ENCODE data around the gene SH3BGRL. TPM values are rescaled to one million over a fixed set of nuclear protein-coding genes. Genes with fewer than 3 reads are reported as not detected.

Gene SH3BGRL
- total and polyA plus RNA-seq, 2 of the 13 experiments (the other 11 are each of a cell fraction or from before 2014, with no cell fraction given): 8.9 to 11.4 TPM

DNA sequence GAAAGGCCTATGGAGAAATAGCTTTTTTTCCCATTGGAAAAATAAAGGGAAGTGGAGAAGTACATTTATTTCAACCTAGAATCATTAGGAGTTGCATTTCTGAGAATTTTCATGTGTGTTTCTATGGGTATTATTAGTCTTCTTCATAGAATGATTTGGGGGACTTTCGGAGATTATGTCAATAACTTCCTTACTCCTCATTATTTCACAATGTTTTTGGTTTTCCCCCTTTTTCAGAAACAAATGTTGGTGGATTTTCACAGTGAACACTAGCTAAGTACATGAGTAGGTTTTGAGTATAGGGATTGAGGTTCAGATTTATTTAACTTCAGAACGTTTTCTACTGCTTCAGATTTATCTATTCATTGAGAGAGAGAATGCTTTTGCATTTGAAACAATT is 54.0 kb downstream of the SH3BGRL start:
- H3K4me3 ChIP-seq (replicated peaks in 1 of 3; ENCODE audit: insufficient read depth in 1 of 3, low read depth in 2 of 3, low read length in 3 of 3): no peak overlapping the region
- H2AFZ ChIP-seq (ENCODE audit: low read length): no peak overlapping the region
- intact Hi-C loops (cut with micrococcal nuclease; ENCODE audit: unreplicated experiment): no loop called here
- H3K79me2 ChIP-seq (ENCODE audit: insufficient read depth, low read length): no peaks in the 10 kb centered on the region
- TF ChIP-seq TOE1 (CRISPR knock-in tag; IDR thresholded peaks at IDR 0.05) (no peak), GLI4 (CRISPR knock-in tag; IDR thresholded peaks at IDR 0.05; ENCODE audit: borderline replicate concordance) (no peak), ZNF646 (CRISPR knock-in tag; IDR thresholded peaks at IDR 0.05) (no peak), ADNP (CRISPR knock-in tag; IDR thresholded peaks at IDR 0.05) (no peak), NFIC (IDR thresholded peaks at IDR 0.05; ENCODE audit: low read length) (no peak), NFE2 (CRISPR knock-in tag; IDR thresholded peaks at IDR 0.05) (no peak), GATAD1 (CRISPR knock-in tag; IDR thresholded peaks at IDR 0.05) (no peak), ZKSCAN5 (CRISPR knock-in tag; IDR thresholded peaks at IDR 0.05) (no peak), SOX6 (IDR thresholded peaks at IDR 0.05) (no peak), SOX6 (CRISPR knock-in tag; IDR thresholded peaks at IDR 0.05) (no peak)
- FAIRE-seq (no peak), DNase-seq (ENCODE audit: low spot score) (no peak), ATAC-seq (no peak)
- CTCF ChIA-PET (ENCODE audit: low intra/inter-chr PET ratio, low total read pairs): no interaction called here
- no peaks in the 10 kb centered on the region for H3K9me3 ChIP-seq (ENCODE audit: low read length)
- BruUV-seq (replicated peaks): no TSS peak
- no peaks in the 10 kb centered on the region for H3K4me1 ChIP-seq (ENCODE audit: insufficient read depth, low read length)
- in situ Hi-C loops (cut with HindIII; ENCODE audit: extremely low pct_ligation_motif_present, low pct_unique_long_range_greater_than_20kb): no loop called here
- H4K20me1 ChIP-seq (ENCODE audit: insufficient read depth, low read length): no peaks in the 10 kb centered on the region
- no peaks in the 10 kb centered on the region for H3K36me3 ChIP-seq (replicated peaks in 1 of 2; ENCODE audit: control insufficient read depth in 1 of 2, insufficient read depth in 2 of 2, low read length in 2 of 2)
- H3K9ac ChIP-seq (ENCODE audit: insufficient read depth, low read depth, low read length): no peak overlapping the region
- WGBS (ENCODE audit: low lambda C conversion rate): 54% methylated on average over 2 of the region's 2 CpGs
- no peak overlapping the region for H3K4me2 ChIP-seq (ENCODE audit: low read depth, low read length)
- POLR2A ChIA-PET: no interaction called here
- H3K27ac ChIP-seq (ENCODE audit: extremely low read length, insufficient read depth, low read length): no peak overlapping the region
- no peaks in the 10 kb centered on the region for H3K27me3 ChIP-seq (ENCODE audit: control insufficient read depth in 1 of 2, insufficient read depth in 2 of 2, low read length in 2 of 2)

All from HepG2 (cell line).